AG04450 (cell line): ENCODE results near the gene OOSP4B. TPM values are rescaled to one million over a fixed set of nuclear protein-coding genes. Genes with fewer than 3 reads are reported as not detected.
"Not testable (repeated sequence)": the region's sequence is repeated elsewhere in the genome, so short reads cannot be mapped to it uniquely, and the experiment has no call there.

Experiments
- CTCF ChIA-PET: fragments of 300-600, 350-600 bp; formaldehyde crosslinking; extraction: SDS; loops from one replicate; lab custom pipeline; 2022; ENCODE audit warnings: antibody characterized with exemption, inconsistent platforms; lab: Charles Lee
- POLR2A ChIA-PET: fragments of 350-600 bp; formaldehyde crosslinking; extraction: SDS; loops from one replicate; lab custom pipeline; 2021; ENCODE audit warnings: antibody characterized with exemption, inconsistent platforms; lab: Yijun Ruan, JAX
- DNase-seq: peaks from one replicate; pipeline ENCODE4 v3.0.0-alpha.2; 2011; ENCODE audit warnings: low read depth, low spot score
- H3K27ac ChIP-seq: one replicate; pipeline ENCODE4 v1.5.1; 2012; ENCODE audit warnings: low read depth, low read length, control low read depth
- H3K27me3 ChIP-seq: one replicate; pipeline ENCODE4 v1.6.0; 2012; ENCODE audit warnings: low read length; ENCODE audit not compliant: control insufficient read depth, insufficient read depth
- H3K4me3 ChIP-seq: 2 replicates; pipeline ENCODE4 v1.5.1; 2011; ENCODE audit warnings: mild to moderate bottlenecking, low read depth, low read length, control low read depth
- H3K9me3 ChIP-seq: 2 replicates; pipeline ENCODE4 v1.5.1; 2012; ENCODE audit warnings: low read length; ENCODE audit not compliant: control insufficient read depth, insufficient read depth
- CTCF ChIP-seq: IDR thresholded peaks from 2 replicates; pipeline ENCODE4 v1.5.1; 2011; ENCODE audit warnings: low read depth, low read length, control low read depth, inconsistent platforms
- polyA plus RNA-seq: library from polyadenylated mRNA; depleted of rRNA; stranded (reverse); fragments of >200 nt; gene quantifications from 2 replicates; pipeline ENCODE4 v1.2.3, GENCODE V29; 2011

The OOSP4B gene
- polyA plus RNA-seq, 1 experiment = not detected

GRCh38 chr11:60059521-60060240 lies 42.7 kb downstream of the OOSP4B start:
- ChIA-PET CTCF (no interaction called here), POLR2A (no interaction called here)
- no peak for TF ChIP-seq CTCF
- H3K27me3 ChIP-seq = no peaks in the 10 kb centered on the region
- no peak overlapping the region for H3K27ac ChIP-seq
- H3K4me3 ChIP-seq = no peak overlapping the region
- H3K9me3 ChIP-seq = peaks cover 6% of the 10 kb centered on the region; the same call in 1 of the 2 replicates
- no peak for DNase-seq

GRCh38 chr11:60064111-60064510 lies 47.1 kb downstream of the OOSP4B start:
- no peak for DNase-seq
- no peak overlapping the region for H3K27ac ChIP-seq
- H3K4me3 ChIP-seq = no peak overlapping the region
- ChIA-PET CTCF (no interaction called here), POLR2A (no interaction called here)
- TF ChIP-seq CTCF = no peak
- no peaks in the 10 kb centered on the region for H3K27me3 ChIP-seq
- peaks cover 12% of the 10 kb centered on the region for H3K9me3 ChIP-seq

GRCh38 chr11:60065801-60066200 lies 48.8 kb downstream of the OOSP4B start:
- no peak for DNase-seq
- Histone ChIP-seq H3K4me3 (no peak overlapping the region), H3K9me3 (peaks cover 12% of the 10 kb centered on the region), H3K27me3 (no peaks in the 10 kb centered on the region), H3K27ac (no peak overlapping the region)
- no peak for TF ChIP-seq CTCF
- ChIA-PET CTCF (no interaction called here), POLR2A (no interaction called here)

- no peak overlapping the region for H3K4me3 ChIP-seq
- ChIA-PET CTCF (no interaction called here), POLR2A (no interaction called here)
- DNase-seq = no peak
- H3K27ac ChIP-seq = no peak overlapping the region
- TF ChIP-seq CTCF = no peak
- peaks cover 20% of the 10 kb centered on the region for H3K9me3 ChIP-seq
- no peaks in the 10 kb centered on the region for H3K27me3 ChIP-seq
These were observed 52.5 kb downstream of the OOSP4B start for GRCh38 chr11:60069450-60069849.

- H3K4me3 ChIP-seq, POLR2A ChIA-PET, H3K27me3 ChIP-seq, H3K27ac ChIP-seq, DNase-seq, CTCF ChIA-PET: not testable (repeated sequence)
- peaks cover 16% of the 10 kb centered on the region; the same call in 1 of the 2 replicates for H3K9me3 ChIP-seq
These were observed 54.7 kb downstream of the OOSP4B start for GRCh38 chr11:60071644-60072043.
